WERI-Rb-1 (cell line): ENCODE data around the gene CBFA2T3.

Experiments used
- DNase-seq: peaks from one replicate; pipeline ENCODE4 v3.0.0-alpha.2; 2020
- H3K27ac ChIP-seq: fragments of 250-450 bp; sonication (Bioruptor Pico); 2 replicates; pipeline ENCODE4 v1.5.1; 2020; ENCODE audit warnings: mild to moderate bottlenecking, moderate library complexity
- H3K27me3 ChIP-seq: fragments of 250-450 bp; sonication (Bioruptor Pico); 2 replicates; pipeline ENCODE4 v1.5.1; 2021; ENCODE audit warnings: mild to moderate bottlenecking, low read depth, moderate library complexity; ENCODE audit not compliant: insufficient read depth, severe bottlenecking
- H3K36me3 ChIP-seq: fragments of 250-450 bp; sonication (Bioruptor Pico); 2 replicates; pipeline ENCODE4 v1.5.1; 2020; ENCODE audit warnings: mild to moderate bottlenecking, moderate library complexity
- H3K4me3 ChIP-seq: 2 replicates; pipeline ENCODE4 v1.5.1; 2011; ENCODE audit warnings: low read depth, mild to moderate bottlenecking, control low read depth, low read length
- H3K9me3 ChIP-seq: fragments of 250-450 bp; sonication (Bioruptor Pico); 2 replicates; pipeline ENCODE4 v1.5.1; 2021; ENCODE audit warnings: mild to moderate bottlenecking, moderate library complexity; ENCODE audit not compliant: severe bottlenecking
- TF ChIP-seq, protein P1 (sequence below): IDR thresholded peaks from 2 replicates; pipeline ENCODE4 v1.5.1; 2011; ENCODE audit warnings: low read depth, mild to moderate bottlenecking, control low read depth, inconsistent platforms, low read length

CBFA2T3 gene

DNA sequence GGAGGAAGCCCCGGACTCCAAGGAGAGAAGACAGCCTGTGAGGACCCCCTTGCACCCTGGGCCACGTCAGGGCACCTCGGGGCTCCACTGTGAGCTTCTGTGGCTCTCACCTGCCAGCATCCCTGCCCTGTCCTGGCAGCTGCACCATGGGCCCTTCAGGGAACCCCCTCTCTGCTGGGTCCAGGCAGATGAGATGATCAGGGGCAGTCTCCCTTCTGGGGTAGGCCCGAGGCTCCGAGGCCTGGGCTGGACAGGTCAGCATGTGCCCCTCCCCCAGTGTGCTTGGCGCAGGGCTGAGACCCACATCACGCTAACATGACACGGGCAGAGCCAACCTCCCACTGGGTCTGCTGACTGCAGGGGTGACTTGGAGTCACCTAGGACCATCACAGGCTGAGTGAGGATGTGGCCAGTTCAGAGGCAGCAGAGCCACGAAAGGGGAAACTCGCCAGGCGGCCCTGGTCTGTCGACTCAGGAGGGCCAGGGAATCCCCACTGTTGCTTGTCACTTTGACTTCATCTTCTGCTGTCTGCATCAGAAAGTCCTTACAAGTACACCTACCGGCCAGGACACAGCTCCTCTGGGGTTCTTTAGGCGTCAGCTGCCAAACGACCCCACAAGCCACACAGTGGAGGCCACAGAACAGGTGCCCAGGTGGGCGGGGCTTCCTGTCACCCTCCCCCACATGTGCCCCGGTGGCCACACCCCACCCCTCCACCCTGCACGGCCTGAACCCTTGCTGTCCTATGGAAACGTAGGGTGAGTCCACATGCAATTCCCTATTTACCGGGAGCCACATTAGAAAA, 122.5 kb downstream of the CBFA2T3 start:
- Histone ChIP-seq H3K27ac (no peak overlapping the region), H3K9me3 (no peaks in the 10 kb centered on the region), H3K4me3 (no peak overlapping the region), H3K36me3 (no peaks in the 10 kb centered on the region; the same call in 1 of the 2 replicates), H3K27me3 (no peaks in the 10 kb centered on the region)
- DNase-seq, result no peak
- TF ChIP-seq, protein P1, sequence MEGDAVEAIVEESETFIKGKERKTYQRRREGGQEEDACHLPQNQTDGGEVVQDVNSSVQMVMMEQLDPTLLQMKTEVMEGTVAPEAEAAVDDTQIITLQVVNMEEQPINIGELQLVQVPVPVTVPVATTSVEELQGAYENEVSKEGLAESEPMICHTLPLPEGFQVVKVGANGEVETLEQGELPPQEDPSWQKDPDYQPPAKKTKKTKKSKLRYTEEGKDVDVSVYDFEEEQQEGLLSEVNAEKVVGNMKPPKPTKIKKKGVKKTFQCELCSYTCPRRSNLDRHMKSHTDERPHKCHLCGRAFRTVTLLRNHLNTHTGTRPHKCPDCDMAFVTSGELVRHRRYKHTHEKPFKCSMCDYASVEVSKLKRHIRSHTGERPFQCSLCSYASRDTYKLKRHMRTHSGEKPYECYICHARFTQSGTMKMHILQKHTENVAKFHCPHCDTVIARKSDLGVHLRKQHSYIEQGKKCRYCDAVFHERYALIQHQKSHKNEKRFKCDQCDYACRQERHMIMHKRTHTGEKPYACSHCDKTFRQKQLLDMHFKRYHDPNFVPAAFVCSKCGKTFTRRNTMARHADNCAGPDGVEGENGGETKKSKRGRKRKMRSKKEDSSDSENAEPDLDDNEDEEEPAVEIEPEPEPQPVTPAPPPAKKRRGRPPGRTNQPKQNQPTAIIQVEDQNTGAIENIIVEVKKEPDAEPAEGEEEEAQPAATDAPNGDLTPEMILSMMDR, result no peak

DNA sequence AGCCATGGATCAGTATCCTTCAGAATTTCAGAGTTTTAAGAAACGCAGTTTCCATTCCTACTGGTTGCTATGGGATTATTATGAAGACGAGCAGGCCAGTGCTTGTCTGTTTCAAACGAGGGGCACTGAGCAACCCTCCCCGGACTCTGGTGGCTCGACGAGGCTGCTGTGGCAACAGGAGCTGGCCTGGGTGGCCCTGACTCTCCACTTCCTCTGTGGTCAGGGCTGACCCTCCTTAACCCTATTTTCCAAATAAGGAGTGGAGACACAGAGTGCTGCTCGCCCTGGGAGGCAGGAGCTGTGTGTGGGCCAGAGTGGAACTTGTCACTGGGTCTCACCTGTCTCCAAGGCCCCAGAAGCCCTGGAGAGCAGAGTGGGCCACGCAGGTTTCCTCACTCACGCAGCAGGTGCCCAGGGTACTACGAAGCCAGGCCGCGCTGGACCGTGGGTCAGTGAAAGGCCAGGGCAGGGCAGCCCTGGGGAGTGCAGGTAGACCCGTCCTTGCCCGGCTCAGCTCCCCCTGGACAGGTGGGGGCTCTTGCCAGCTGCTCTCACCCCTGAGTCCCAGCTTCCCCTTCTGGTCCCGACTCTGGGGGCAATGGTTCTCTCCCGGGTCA, 123.6 kb downstream of the CBFA2T3 start:
- TF ChIP-seq, protein P1, result no peak
- Histone ChIP-seq H3K27me3 (no peaks in the 10 kb centered on the region), H3K36me3 (no peaks in the 10 kb centered on the region), H3K9me3 (no peaks in the 10 kb centered on the region), H3K4me3 (no peak overlapping the region), H3K27ac (no peak overlapping the region)
- DNase-seq, result no peak

DNA sequence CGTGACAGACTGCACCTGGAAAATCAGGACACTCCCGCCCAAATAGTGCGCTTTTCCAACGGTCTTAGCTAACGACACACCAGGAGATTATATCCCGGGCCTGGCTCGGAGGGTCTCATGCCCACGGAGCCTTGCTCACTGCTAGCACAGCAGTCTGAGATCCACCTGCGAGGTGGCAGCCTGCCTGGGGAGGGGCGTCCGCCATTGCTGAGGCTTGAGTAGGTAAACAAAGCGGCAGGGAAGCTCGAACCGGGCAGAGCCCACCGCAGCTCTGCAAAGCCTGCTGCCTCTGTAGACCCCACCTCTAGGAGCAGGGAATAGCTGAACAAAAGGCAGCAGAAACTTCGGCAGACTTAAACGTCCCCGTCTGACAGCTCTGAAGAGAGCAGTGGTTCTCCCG, 125.4 kb downstream of the CBFA2T3 start:
- Histone ChIP-seq H3K4me3 (no peak overlapping the region), H3K36me3 (no peaks in the 10 kb centered on the region), H3K27ac (no peak overlapping the region), H3K9me3 (no peaks in the 10 kb centered on the region), H3K27me3 (no peaks in the 10 kb centered on the region)
- TF ChIP-seq, protein P1, result no peak
- DNase-seq, result no peak

DNA sequence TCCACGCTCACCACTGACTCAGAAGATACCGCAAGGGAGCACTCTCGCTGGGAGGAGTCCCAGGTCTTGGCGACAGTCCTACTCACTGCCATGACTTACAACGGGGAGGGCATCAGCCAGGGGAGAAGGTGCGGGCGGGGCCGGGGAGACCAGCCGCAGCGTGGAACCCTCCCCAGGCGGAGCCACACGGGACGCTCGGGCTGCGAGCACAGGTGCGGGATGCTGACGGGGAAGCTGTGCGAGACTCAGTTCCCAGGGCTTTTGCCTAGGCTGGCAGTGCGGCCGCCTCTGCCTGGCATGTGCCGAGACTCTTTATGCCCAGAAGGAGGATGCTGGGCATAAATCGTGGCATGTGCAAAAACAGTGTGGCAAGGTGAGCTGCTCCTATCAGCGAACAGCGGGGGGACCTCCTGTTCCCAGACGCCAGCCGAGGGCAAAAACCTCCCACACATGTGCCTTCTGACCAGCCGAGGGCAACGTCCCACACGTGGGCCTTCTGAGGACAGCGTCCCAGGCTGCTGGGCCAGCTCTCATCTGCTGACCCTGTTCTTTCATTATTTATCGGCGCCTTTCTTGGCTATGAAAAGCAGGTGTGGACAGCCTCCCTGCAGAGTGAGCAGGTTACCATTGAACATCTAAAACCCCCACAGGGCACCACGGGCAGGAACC, 126.3 kb downstream of the CBFA2T3 start:
- Histone ChIP-seq H3K36me3 (no peaks in the 10 kb centered on the region), H3K27me3 (no peaks in the 10 kb centered on the region)
- DNase-seq, result no peak

DNA sequence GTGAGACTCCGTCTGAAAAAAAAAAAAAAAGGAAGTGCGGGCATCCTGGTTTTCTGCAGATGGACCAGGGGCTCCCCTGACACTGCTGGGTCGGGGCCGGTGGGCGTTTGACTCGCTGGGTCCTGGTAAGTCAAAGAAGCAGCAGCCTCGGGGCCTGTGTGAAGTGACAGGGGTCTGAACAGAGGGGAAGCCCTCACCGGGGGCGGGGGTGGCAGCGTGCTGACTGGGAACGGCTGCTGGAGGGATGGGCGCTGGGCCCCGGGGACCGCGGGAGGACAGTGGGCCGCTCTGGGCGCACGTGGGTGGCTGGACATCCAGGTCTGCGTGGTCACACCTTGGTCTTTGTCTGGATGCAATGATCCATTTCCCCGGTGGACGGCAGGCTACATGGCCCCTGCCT, 128.4 kb downstream of the CBFA2T3 start:
- TF ChIP-seq, protein P1, result no peak

More for the DNA sequence above, 126.3 kb downstream of the CBFA2T3 start:
- Histone ChIP-seq H3K27ac (no peak overlapping the region), H3K9me3 (no peaks in the 10 kb centered on the region), H3K4me3 (no peak overlapping the region)
- TF ChIP-seq, protein P1, result no peak

More for the DNA sequence above, 128.4 kb downstream of the CBFA2T3 start:
- H3K9me3 ChIP-seq, result no peaks in the 10 kb centered on the region
- no peak overlapping the region for H3K27ac ChIP-seq
- no peak for DNase-seq
- H3K27me3 ChIP-seq, result no peaks in the 10 kb centered on the region
- no peaks in the 10 kb centered on the region for H3K36me3 ChIP-seq
- no peak overlapping the region for H3K4me3 ChIP-seq
